ENCODE data around the gene CCNF. TPM values are rescaled to one million over a fixed set of nuclear protein-coding genes. Genes with fewer than 3 reads are reported as not detected.
"Not testable (repeated sequence)": the region's sequence is repeated elsewhere in the genome, so short reads cannot be mapped to it uniquely, and the experiment has no call there.

CCNF gene
- total and polyA plus RNA-seq, 9 donors: 0.87 to 2.5 (median 1.8) TPM

- no peak overlapping the region for H3K27ac ChIP-seq
- WGBS, 3 donors: 93 to 94% (median 94%) methylated on average over 9 of the region's 9 CpGs
- DNase-seq: no peak
Measured at GRCh38 chr16:2476345-2476720, 47.1 kb downstream of the CCNF start.

GRCh38 chr16:2476741-2477140 is 47.5 kb downstream of the CCNF start:
- DNase-seq: no peak
- Histone ChIP-seq H3K27me3 (peaks cover under 1% of the 10 kb centered on the region), H3K36me3 (no peaks in the 10 kb centered on the region), H3K4me1 (ENCODE audit: insufficient read depth) (peaks cover 5% of the 10 kb centered on the region), H3K9me3 (no peaks in the 10 kb centered on the region), H3K27ac (no peak overlapping the region), H3K4me3 (no peak overlapping the region)
- intact Hi-C loops (cut with DNase I): no loop called here
- 66 to 71% (median 68%) methylated on average over 3 of the region's 3 CpGs for WGBS, 3 donors
- TF ChIP-seq EP300 (IDR thresholded peaks at IDR 0.05) (no peak), POLR2A (IDR thresholded peaks at IDR 0.05) (no peak), CTCF (IDR thresholded peaks at IDR 0.05) (no peak)

More at GRCh38 chr16:2476345-2476720, 47.1 kb downstream of the CCNF start:
- Histone ChIP-seq H3K4me3 (no peak overlapping the region), H3K27me3 (peaks cover 5% of the 10 kb centered on the region), H3K9me3 (no peaks in the 10 kb centered on the region), H3K36me3 (no peaks in the 10 kb centered on the region), H3K4me1 (ENCODE audit: insufficient read depth) (peaks cover 5% of the 10 kb centered on the region)
- no peak for TF ChIP-seq EP300 (IDR thresholded peaks at IDR 0.05)
- no peak for TF ChIP-seq POLR2A (IDR thresholded peaks at IDR 0.05)
- TF ChIP-seq CTCF (IDR thresholded peaks at IDR 0.05): no peak
- intact Hi-C loops (cut with DNase I): no loop called here

- H3K27me3 ChIP-seq: no peaks in the 10 kb centered on the region
- intact Hi-C loops (cut with DNase I): no loop called here
- no peaks in the 10 kb centered on the region for H3K9me3 ChIP-seq
- no peaks in the 10 kb centered on the region for H3K36me3 ChIP-seq
- TF ChIP-seq EP300 (IDR thresholded peaks at IDR 0.05) (no peak), CTCF (IDR thresholded peaks at IDR 0.05) (no peak), POLR2A (IDR thresholded peaks at IDR 0.05) (no peak)
- no peak for DNase-seq
- WGBS, 3 donors: 93 to 96% (median 95%) methylated on average over 3 of the region's 3 CpGs
- peaks cover 5% of the 10 kb centered on the region for H3K4me1 ChIP-seq (ENCODE audit: insufficient read depth)
- no peak overlapping the region for H3K4me3 ChIP-seq
- H3K27ac ChIP-seq: no peak overlapping the region
Measured at GRCh38 chr16:2477327-2477726, 48.1 kb downstream of the CCNF start.

GRCh38 chr16:2478279-2478678 is 49.0 kb downstream of the CCNF start:
- H3K9me3 ChIP-seq: no peaks in the 10 kb centered on the region
- WGBS, 3 donors: 81 to 82% (median 81%) methylated on average over 8 of the region's 8 CpGs
- H3K4me3 ChIP-seq: no peak overlapping the region
- intact Hi-C loops (cut with DNase I): no loop called here
- peaks cover 11% of the 10 kb centered on the region for H3K4me1 ChIP-seq (ENCODE audit: insufficient read depth)
- no peak for DNase-seq
- no peak for TF ChIP-seq POLR2A (IDR thresholded peaks at IDR 0.05)
- no peaks in the 10 kb centered on the region for H3K27me3 ChIP-seq
- no peaks in the 10 kb centered on the region for H3K36me3 ChIP-seq
- no peak overlapping the region for H3K27ac ChIP-seq

- H3K27ac ChIP-seq; intact Hi-C loops (cut with DNase I): not testable (repeated sequence)
- 92 to 94% (median 94%) methylated on average over 10 of the region's 10 CpGs for WGBS, 3 donors
Measured at GRCh38 chr16:2479996-2480395, 50.7 kb downstream of the CCNF start.

GRCh38 chr16:2480948-2481347 is 51.7 kb downstream of the CCNF start:
- Histone ChIP-seq H3K36me3 (no peaks in the 10 kb centered on the region), H3K27me3 (no peaks in the 10 kb centered on the region), H3K9me3 (no peaks in the 10 kb centered on the region), H3K27ac (no peak overlapping the region), H3K4me1 (ENCODE audit: insufficient read depth) (peaks cover 14% of the 10 kb centered on the region), H3K4me3 (no peak overlapping the region)
- 83 to 84% (median 84%) methylated on average over 12 of the region's 12 CpGs for WGBS, 3 donors
- intact Hi-C loops (cut with DNase I): no loop called here
- TF ChIP-seq POLR2A (IDR thresholded peaks at IDR 0.05): no peak
- no peak for TF ChIP-seq CTCF (IDR thresholded peaks at IDR 0.05)
- no peak for TF ChIP-seq EP300 (IDR thresholded peaks at IDR 0.05)
- no peak for DNase-seq

More at GRCh38 chr16:2479996-2480395, 50.7 kb downstream of the CCNF start:
- H3K4me1 ChIP-seq (ENCODE audit: insufficient read depth): peaks cover 17% of the 10 kb centered on the region
- not testable (repeated sequence) for H3K36me3 ChIP-seq, H3K27me3 ChIP-seq, H3K4me3 ChIP-seq, H3K9me3 ChIP-seq, DNase-seq

All from ovary (tissue), 9 donors.